HepG2 (cell line): ENCODE measurements around the gene MS4A6E. TPM values are rescaled to one million over a fixed set of nuclear protein-coding genes. Genes with fewer than 3 reads are reported as not detected.

Source experiments
- ATAC-seq: fragments of 200-7000 bp; cut with Tn5 transposase; 3 replicates; pipeline ENCODE4 v1.9.1; 2020; ENCODE audit warnings: mild to moderate bottlenecking, moderate library complexity
- BruUV-seq: library from RNA; stranded (reverse); fragments of 400-500 nt; replicated peaks from 2 replicates; lab custom pipeline; 2021; lab: Mats Ljungman, UMichigan
- CTCF ChIA-PET: fragments of 300-600 bp; formaldehyde crosslinking; extraction: SDS; loops from one replicate; lab custom pipeline; 2021; ENCODE audit warnings: low total read pairs, inconsistent platforms, low intra/inter-chr PET ratio; lab: Yijun Ruan, JAX
- POLR2A ChIA-PET: fragments of 350-600 bp; sonication (Branson Sonifier 250); formaldehyde crosslinking; loops from one replicate; lab custom pipeline; 2020; ENCODE audit warnings: antibody characterized with exemption, inconsistent platforms; lab: Yijun Ruan, JAX
- DNase-seq: peaks from one replicate; pipeline ENCODE4 v3.0.0-alpha.2; 2015; ENCODE audit warnings: low spot score
- FAIRE-seq: peaks from 3 replicates; lab custom pipeline; 2011; peaks lifted over from hg19 to GRCh38; lab: Jason Lieb, UNC
- H2AFZ ChIP-seq: one replicate; pipeline ENCODE4 v1.6.1; 2011; ENCODE audit warnings: low read length, inconsistent platforms
- H3K27ac ChIP-seq: fragments of 300-600 bp; 3 replicates; pipeline ENCODE4 v1.8.0; 2011; ENCODE audit warnings: mixed run types, mild to moderate bottlenecking, mixed read lengths, low read length, inconsistent platforms; ENCODE audit not compliant: insufficient read depth; ENCODE audit errors: extremely low read length
- H3K27me3 ChIP-seq, 2 experiments: fragments of 200-600 bp in 1 of 2; 2 replicates in 1 of 2; 3 replicates in 1 of 2; pipeline versions ENCODE4 v1.6.0 to v1.8.0; 2011; ENCODE audit warnings: low read length in 2 of 2, mild to moderate bottlenecking in 2 of 2, moderate library complexity in 2 of 2, inconsistent platforms in 1 of 2; ENCODE audit not compliant: insufficient read depth in 2 of 2, control insufficient read depth in 1 of 2
- H3K36me3 ChIP-seq, 2 experiments: fragments of 200-600 bp in 1 of 2; replicated peaks in 1 of 2; 2 replicates in 1 of 2; 3 replicates in 1 of 2; pipeline versions ENCODE4 v1.5.1 to v1.8.0; 2011; ENCODE audit warnings: low read length in 2 of 2, inconsistent platforms in 1 of 2; ENCODE audit not compliant: insufficient read depth in 2 of 2, control insufficient read depth in 1 of 2
- H3K4me1 ChIP-seq: 2 replicates; pipeline ENCODE4 v1.5.1; 2012; ENCODE audit warnings: low read length, inconsistent platforms; ENCODE audit not compliant: insufficient read depth
- H3K4me2 ChIP-seq: 2 replicates; pipeline ENCODE4 v1.6.0; 2011; ENCODE audit warnings: low read depth, low read length, inconsistent platforms
- H3K4me3 ChIP-seq, 3 experiments: fragments of 200-600 bp in 1 of 3; sonication (generic), shearing (Covaris generic) in 1 of 3; replicated peaks in 1 of 3; 2 replicates each; pipeline ENCODE4 v1.5.1; 2011 to 2016; ENCODE audit warnings: low read length in 3 of 3, inconsistent platforms in 2 of 3, low read depth in 2 of 3, mild to moderate bottlenecking in 2 of 3, control low read depth in 1 of 3, mixed read lengths in 1 of 3; ENCODE audit not compliant: insufficient read depth in 1 of 3
- H3K79me2 ChIP-seq: one replicate; pipeline ENCODE4 v1.6.1; 2011; ENCODE audit warnings: low read length, inconsistent platforms; ENCODE audit not compliant: insufficient read depth
- H3K9ac ChIP-seq: 2 replicates; pipeline ENCODE4 v1.6.0; 2011; ENCODE audit warnings: mild to moderate bottlenecking, low read depth, low read length, inconsistent platforms; ENCODE audit not compliant: insufficient read depth
- H3K9me3 ChIP-seq: 2 replicates; pipeline ENCODE4 v1.5.1; 2012; ENCODE audit warnings: mild to moderate bottlenecking, low read length
- H4K20me1 ChIP-seq: 2 replicates; pipeline ENCODE4 v1.6.0; 2011; ENCODE audit warnings: inconsistent platforms, mild to moderate bottlenecking, low read length, moderate library complexity; ENCODE audit not compliant: insufficient read depth
- EEA1 ChIP-seq: sonication (generic); formaldehyde crosslinking; IDR thresholded peaks from 2 replicates; pipeline ENCODE4 v1.5.1; 2020; ENCODE audit warnings: mild to moderate bottlenecking, missing genetic modification reagents, borderline replicate concordance
- SMARCC2 ChIP-seq: fragments of 450-650 bp; IDR thresholded peaks from 2 replicates; pipeline ENCODE4 v1.6.1; 2017; ENCODE audit warnings: antibody characterized with exemption, mild to moderate bottlenecking
- TEAD2 ChIP-seq: sonication (generic); formaldehyde crosslinking; IDR thresholded peaks from 2 replicates; pipeline ENCODE4 v1.9.0; 2021; ENCODE audit warnings: missing genetic modification reagents
- TGIF2 ChIP-seq: IDR thresholded peaks from 2 replicates; pipeline ENCODE4 v1.6.1; 2016; ENCODE audit warnings: control low read depth, missing compliant biosample characterization
- WIZ ChIP-seq: sonication (generic); formaldehyde crosslinking; IDR thresholded peaks from 2 replicates; pipeline ENCODE4 v1.5.1; 2020; ENCODE audit warnings: mild to moderate bottlenecking, missing genetic modification reagents
- ZIK1 ChIP-seq: sonication (generic); formaldehyde crosslinking; IDR thresholded peaks from 2 replicates; pipeline ENCODE4 v1.5.0; 2020; ENCODE audit warnings: mild to moderate bottlenecking, low read depth, missing genetic modification reagents, borderline replicate concordance
- ZNF572 ChIP-seq: sonication (generic); formaldehyde crosslinking; IDR thresholded peaks from 2 replicates; pipeline ENCODE4 v1.5.1; 2020; ENCODE audit warnings: mild to moderate bottlenecking, missing genetic modification reagents
- ZNF589 ChIP-seq: sonication (generic); formaldehyde crosslinking; conservative IDR thresholded peaks from 2 replicates; pipeline ENCODE4 v1.8.0; 2022; ENCODE audit warnings: mild to moderate bottlenecking, moderate library complexity, missing genetic modification reagents
- WGBS: methylation state at CpG from one replicate; pipeline ENCODE4 v1.1.6; 2017; ENCODE audit warnings: low lambda C conversion rate; 5-methylcytosine and 5-hydroxymethylcytosine counted together
- in situ Hi-C: cut with HindIII; loops from 2 replicates; pipeline ENCODE4 v1.10.0; 2017; ENCODE audit warnings: low pct_unique_long_range_greater_than_20kb; ENCODE audit not compliant: extremely low pct_ligation_motif_present
- intact Hi-C: fragments of 100-400 bp; cut with micrococcal nuclease; formaldehyde crosslinking; loops from one replicate; pipeline ENCODE4 v1.10.0; 2022; ENCODE audit not compliant: unreplicated experiment
- polyA plus RNA-seq, 8 experiments: library from polyadenylated mRNA; depleted of rRNA in 3 of 8; stranded (reverse) in 7 of 8; unstranded in 1 of 8; fragments of >200 nt; fragmentation: Illumina TruSeq in 4 of 8; extraction: Trizol in 4 of 8; gene quantifications; 2 replicates each; pipeline versions ENCODE4 v1.2.1 to v1.2.3, GENCODE V29; 2011 to 2016; ENCODE audit warnings: low read depth in 4 of 8, missing spikeins in 1 of 8, mixed read lengths in 1 of 8; ENCODE audit not compliant: insufficient read depth in 1 of 8
- total RNA-seq, 5 experiments: library from RNA; depleted of rRNA; stranded (reverse); fragments of >200 nt; fragmentation: Illumina TruSeq; extraction: Trizol; gene quantifications; 2 replicates each; pipeline ENCODE4 v1.2.3, GENCODE V29; 2016; ENCODE audit warnings: low read depth in 1 of 5
- TF ChIP-seq, protein P1 (sequence below), 2 experiments: fragments of 450-650 bp in 1 of 2; sonication (generic) in 1 of 2; formaldehyde crosslinking in 1 of 2; IDR thresholded peaks; 2 replicates each; pipeline versions ENCODE4 v1.6.1 to v1.8.0; 2016 to 2022; ENCODE audit warnings: antibody characterized with exemption in 1 of 2, mild to moderate bottlenecking in 1 of 2, missing genetic modification reagents in 1 of 2

Gene MS4A6E
- total and polyA plus RNA-seq, 2 of the 13 experiments (the other 11 are each of a cell fraction or from before 2014, with no cell fraction given), result not detected

DNA sequence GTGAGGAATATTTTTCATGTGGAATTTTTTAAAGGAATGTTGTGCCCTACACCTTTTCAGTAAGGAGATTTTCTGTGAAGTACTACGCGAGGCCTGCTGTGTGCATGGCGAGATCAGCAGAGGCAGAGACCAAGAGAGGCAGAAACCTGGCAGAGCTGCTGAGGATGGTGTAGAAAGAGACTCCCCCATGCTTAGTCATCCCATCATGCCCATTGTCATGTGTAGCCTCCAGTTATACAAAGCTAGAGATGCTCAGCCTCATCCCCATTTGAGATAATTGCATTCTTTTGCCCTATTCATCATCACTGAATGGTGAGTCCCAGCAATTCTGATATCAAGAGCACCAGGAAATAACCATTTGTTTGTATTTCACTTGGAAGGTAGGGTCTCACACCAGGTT, 48.3 kb downstream of the MS4A6E start:
- WGBS, result 45% methylated on average over 3 of the region's 3 CpGs
- POLR2A ChIA-PET, result no interaction called here
- Histone ChIP-seq H3K79me2 (no peaks in the 10 kb centered on the region), H3K4me2 (no peak overlapping the region), H3K4me3 (no peak overlapping the region), H2AFZ (no peak overlapping the region), H3K4me1 (peaks cover 11% of the 10 kb centered on the region), H3K27ac (no peak overlapping the region), H4K20me1 (no peaks in the 10 kb centered on the region), H3K9me3 (no peaks in the 10 kb centered on the region), H3K27me3 (peaks cover 0 to 10% of the 10 kb centered on the region in 2 experiments; a peak in 2 of 5 replicates), H3K36me3 (no peaks in the 10 kb centered on the region), H3K9ac (no peak overlapping the region)
- no peak for FAIRE-seq
- CTCF ChIA-PET, result no interaction called here
- ATAC-seq, result no peak
- BruUV-seq, result no TSS peak
- intact Hi-C loops (no loop called here), in situ Hi-C loops (no loop called here)
- TF ChIP-seq TGIF2 (CRISPR knock-in tag) (no peak), TEAD2 (CRISPR knock-in tag) (no peak), ZIK1 (CRISPR knock-in tag) (no peak), ZNF589 (CRISPR knock-in tag) (no peak), WIZ (CRISPR knock-in tag) (no peak), ZNF572 (CRISPR knock-in tag) (no peak), SMARCC2 (no peak), EEA1 (no peak)
- TF ChIP-seq, protein P1, sequence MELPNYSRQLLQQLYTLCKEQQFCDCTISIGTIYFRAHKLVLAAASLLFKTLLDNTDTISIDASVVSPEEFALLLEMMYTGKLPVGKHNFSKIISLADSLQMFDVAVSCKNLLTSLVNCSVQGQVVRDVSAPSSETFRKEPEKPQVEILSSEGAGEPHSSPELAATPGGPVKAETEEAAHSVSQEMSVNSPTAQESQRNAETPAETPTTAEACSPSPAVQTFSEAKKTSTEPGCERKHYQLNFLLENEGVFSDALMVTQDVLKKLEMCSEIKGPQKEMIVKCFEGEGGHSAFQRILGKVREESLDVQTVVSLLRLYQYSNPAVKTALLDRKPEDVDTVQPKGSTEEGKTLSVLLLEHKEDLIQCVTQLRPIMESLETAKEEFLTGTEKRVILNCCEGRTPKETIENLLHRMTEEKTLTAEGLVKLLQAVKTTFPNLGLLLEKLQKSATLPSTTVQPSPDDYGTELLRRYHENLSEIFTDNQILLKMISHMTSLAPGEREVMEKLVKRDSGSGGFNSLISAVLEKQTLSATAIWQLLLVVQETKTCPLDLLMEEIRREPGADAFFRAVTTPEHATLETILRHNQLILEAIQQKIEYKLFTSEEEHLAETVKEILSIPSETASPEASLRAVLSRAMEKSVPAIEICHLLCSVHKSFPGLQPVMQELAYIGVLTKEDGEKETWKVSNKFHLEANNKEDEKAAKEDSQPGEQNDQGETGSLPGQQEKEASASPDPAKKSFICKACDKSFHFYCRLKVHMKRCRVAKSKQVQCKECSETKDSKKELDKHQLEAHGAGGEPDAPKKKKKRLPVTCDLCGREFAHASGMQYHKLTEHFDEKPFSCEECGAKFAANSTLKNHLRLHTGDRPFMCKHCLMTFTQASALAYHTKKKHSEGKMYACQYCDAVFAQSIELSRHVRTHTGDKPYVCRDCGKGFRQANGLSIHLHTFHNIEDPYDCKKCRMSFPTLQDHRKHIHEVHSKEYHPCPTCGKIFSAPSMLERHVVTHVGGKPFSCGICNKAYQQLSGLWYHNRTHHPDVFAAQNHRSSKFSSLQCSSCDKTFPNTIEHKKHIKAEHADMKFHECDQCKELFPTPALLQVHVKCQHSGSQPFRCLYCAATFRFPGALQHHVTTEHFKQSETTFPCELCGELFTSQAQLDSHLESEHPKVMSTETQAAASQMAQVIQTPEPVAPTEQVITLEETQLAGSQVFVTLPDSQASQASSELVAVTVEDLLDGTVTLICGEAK (IDR thresholded peaks at IDR 0.05), result no peak
- TF ChIP-seq, protein P1 (CRISPR knock-in tag; IDR thresholded peaks at IDR 0.05), result no peak
- no peak for DNase-seq
